Measurements from ENCODE around the gene COPB2. TPM values are rescaled to one million over a fixed set of nuclear protein-coding genes. Genes with fewer than 3 reads are reported as not detected.

The COPB2 gene
- total and polyA plus RNA-seq, 2 of the 8 experiments (the other 6 are each of a cell fraction or from before 2014, with no cell fraction given) = 40.3 to 119 TPM

DNA sequence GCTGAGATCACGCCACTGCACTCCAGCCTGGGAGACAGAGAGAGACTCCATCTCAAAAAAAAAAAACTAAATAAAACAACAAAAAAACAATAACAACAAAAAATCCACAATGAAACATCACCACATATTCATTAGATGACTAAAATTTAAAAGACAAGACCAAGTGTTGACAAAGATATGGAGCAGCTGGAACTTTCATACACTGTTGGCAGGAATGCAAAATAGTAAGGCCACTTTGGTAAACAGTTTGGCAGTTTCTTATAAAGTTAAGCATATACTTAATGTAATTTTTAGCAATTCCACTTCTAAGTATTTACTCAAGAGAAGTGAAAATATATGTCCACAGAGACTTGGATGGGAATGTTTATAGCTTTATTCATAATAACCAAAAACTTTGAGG is 43.6 kb upstream of the COPB2 start:
- CTCF ChIA-PET (ENCODE audit: partially characterized antibody) = interaction anchor here (0.6 to 3.2 kb wide), 5 partner anchors 22 to 131 kb away, joined by 3 to 27 read pairs (median 4); no protein-coding TSS in a partner anchor

More for the DNA sequence above, 43.6 kb upstream of the COPB2 start:
- DNase-seq (ENCODE audit: low read depth in 1 of 2, low spot score in 2 of 2) (no peak), FAIRE-seq (no peak)
- Histone ChIP-seq H3K79me2 (ENCODE audit: control insufficient read depth in 1 of 2, insufficient read depth in 2 of 2, low read length in 2 of 2) (no peaks in the 10 kb centered on the region), H3K9me3 (ENCODE audit: insufficient read depth in 2 of 2, low read depth in 1 of 2, low read length in 1 of 2) (no peaks in the 10 kb centered on the region), H3K23ac (ENCODE audit: insufficient read length) (no peak overlapping the region), H4K8ac (ENCODE audit: extremely low read depth, insufficient read depth, low read length) (no peak overlapping the region), H3K4me2 (ENCODE audit: insufficient read depth in 1 of 2, low read depth in 2 of 2, low read length in 2 of 2) (no peak overlapping the region), H2BK15ac (ENCODE audit: low read length) (no peak overlapping the region), H3K27me3 (replicated peaks in 1 of 4; ENCODE audit: control insufficient read depth in 3 of 4, extremely low read depth in 1 of 4, insufficient read depth in 3 of 4, low read length in 3 of 4) (no peaks in the 10 kb centered on the region), H3K4me3 (ENCODE audit: extremely low read depth in 1 of 4, insufficient read depth in 2 of 4, low read depth in 3 of 4, low read length in 4 of 4) (no peak overlapping the region), H2BK5ac (ENCODE audit: low read depth, low read length) (no peak overlapping the region), H2AK5ac (ENCODE audit: low read depth, low read length) (no peak overlapping the region), H3K4ac (replicated peaks; ENCODE audit: insufficient read length, low read depth, low read length) (no peak overlapping the region), H4K91ac (replicated peaks; ENCODE audit: insufficient read length, low read length) (no peak overlapping the region), H3K23me2 (ENCODE audit: low read depth, low read length) (no peaks in the 10 kb centered on the region; the same call in 1 of the 2 replicates), H2BK12ac (ENCODE audit: low read depth, low read length) (no peak overlapping the region), H3K4me1 (replicated peaks in 1 of 4; ENCODE audit: control insufficient read depth in 3 of 4, insufficient read depth in 4 of 4, low read length in 3 of 4) (peaks cover 0 to 3% (median 0%) of the 10 kb centered on the region in 4 experiments; a peak in 1 of 7 replicates), H3K18ac (ENCODE audit: extremely low read depth, low read length) (no peak overlapping the region), H3K14ac (ENCODE audit: insufficient read length) (no peak overlapping the region), H2AFZ (ENCODE audit: low read length) (no peak overlapping the region), H2BK20ac (ENCODE audit: low read length) (no peak overlapping the region), H4K20me1 (replicated peaks in 1 of 2; ENCODE audit: control insufficient read depth in 1 of 2, insufficient read depth in 2 of 2, low read length in 2 of 2) (no peaks in the 10 kb centered on the region), H4K5ac (ENCODE audit: insufficient read length, low read depth, low read length) (no peak overlapping the region), H3K79me1 (ENCODE audit: low read depth, low read length) (no peaks in the 10 kb centered on the region), H3K36me3 (ENCODE audit: control insufficient read depth in 2 of 4, insufficient read depth in 4 of 4, low read length in 3 of 4) (no peaks in the 10 kb centered on the region), H3K9ac (replicated peaks in 1 of 4; ENCODE audit: extremely low read depth in 1 of 4, low read depth in 3 of 4, low read length in 3 of 4) (no peak overlapping the region), H3K27ac (ENCODE audit: low read depth, low read length) (no peak overlapping the region), H2BK120ac (replicated peaks; ENCODE audit: low read depth, low read length) (no peak overlapping the region), H3K56ac (replicated peaks; ENCODE audit: insufficient read length, low read depth, low read length) (no peak overlapping the region)
- WGBS, 2 experiments (ENCODE audit: extremely low coverage in 1 of 2, insufficient coverage in 1 of 2, insufficient read length in 1 of 2, insufficient replicate concordance in 2 of 2, low coverage in 1 of 2, low lambda C conversion rate in 2 of 2, missing lambda C conversion rate in 1 of 2) = 91% methylated on average over 1 of the region's 1 CpG; no CpG with 5 or more reads in 1 of the 2 experiments
- POLR2A ChIA-PET (ENCODE audit: partially characterized antibody) = no interaction called here
- no peak for TF ChIP-seq EGR1 (IDR thresholded peaks at IDR 0.05; ENCODE audit: borderline replicate concordance, low read depth, low read length)
- no peak for TF ChIP-seq RXRA (IDR thresholded peaks at IDR 0.05; ENCODE audit: insufficient read depth, low read depth, low read length)
- no peak for TF ChIP-seq CTBP2 (IDR thresholded peaks at IDR 0.05; ENCODE audit: borderline replicate concordance, insufficient read depth, insufficient read length, low read length)
- TF ChIP-seq JUN (IDR thresholded peaks at IDR 0.05; ENCODE audit: low read depth, low read length) = no peak
- TF ChIP-seq BACH1 (IDR thresholded peaks at IDR 0.05; ENCODE audit: low read length) = no peak
- no peak for TF ChIP-seq SP2 (IDR thresholded peaks at IDR 0.05; ENCODE audit: low read length)

All from H1 (cell line).